Measurements from ENCODE around the gene LLGL2.

LLGL2 gene

DNA sequence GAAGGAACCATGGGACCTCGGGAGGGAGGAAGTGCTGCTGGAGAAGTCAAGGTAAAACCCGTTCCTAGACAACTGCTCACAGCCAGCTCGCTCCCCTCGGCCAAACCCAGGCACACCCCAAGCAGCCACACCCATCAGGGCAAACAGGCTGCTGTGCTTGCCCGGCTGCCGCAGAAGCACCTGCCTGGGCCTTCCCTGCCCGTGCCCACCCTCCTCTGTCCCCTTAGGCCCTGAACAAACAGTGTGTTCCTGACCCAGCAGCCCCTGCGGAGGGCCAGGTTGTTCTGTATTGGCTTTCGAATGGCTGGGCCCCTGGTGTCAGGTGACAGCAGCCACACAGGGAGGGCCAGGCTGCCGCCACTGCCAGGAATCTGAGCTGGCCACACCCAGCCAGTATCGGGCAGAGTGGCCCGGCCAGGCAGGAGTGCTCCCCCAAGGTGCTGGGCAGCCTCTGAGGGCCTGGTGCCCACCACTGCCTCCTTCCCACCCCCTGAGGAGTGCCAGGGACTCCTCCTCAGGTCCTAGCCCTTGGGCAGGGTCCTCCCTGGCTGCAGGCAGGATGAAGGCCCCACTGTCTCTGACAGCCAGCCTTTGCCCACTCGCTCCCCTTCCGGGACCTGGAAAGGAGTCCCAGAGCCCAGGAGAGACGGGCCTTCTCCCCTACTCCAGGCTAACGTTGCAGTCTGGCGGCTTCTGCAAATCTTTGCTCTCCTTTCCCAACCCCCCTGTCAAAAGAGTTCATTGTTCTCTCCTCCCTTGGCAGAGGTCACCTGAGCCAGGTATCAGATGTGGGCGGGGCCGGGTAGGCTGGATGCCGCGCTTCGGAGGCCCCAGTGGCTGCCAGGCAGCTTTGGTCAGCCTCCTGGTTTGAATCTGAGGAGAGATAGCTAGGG is 24.0 kb downstream of the LLGL2 start:
- no peak for DNase-seq (ENCODE audit: low read depth in 2 of 3, low spot score in 1 of 3)

DNA sequence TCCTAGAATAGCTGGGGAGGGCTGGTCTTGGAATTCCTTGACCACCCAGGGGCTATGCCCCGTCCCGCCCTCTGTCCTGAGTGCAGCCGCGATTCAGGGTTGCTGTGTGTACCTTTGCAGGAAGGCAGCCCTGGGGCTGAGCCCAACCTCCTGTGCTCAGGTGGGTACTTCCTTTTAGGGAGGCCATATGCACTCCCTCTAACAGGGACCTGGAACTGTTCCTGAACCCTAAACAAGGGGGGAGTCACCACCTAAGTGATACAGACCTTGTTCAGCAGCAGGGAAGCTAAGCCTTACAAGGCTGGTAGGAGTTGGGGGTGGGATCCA is 24.6 kb downstream of the LLGL2 start:
- no peak for DNase-seq (ENCODE audit: low read depth in 2 of 3, low spot score in 1 of 3)

DNA sequence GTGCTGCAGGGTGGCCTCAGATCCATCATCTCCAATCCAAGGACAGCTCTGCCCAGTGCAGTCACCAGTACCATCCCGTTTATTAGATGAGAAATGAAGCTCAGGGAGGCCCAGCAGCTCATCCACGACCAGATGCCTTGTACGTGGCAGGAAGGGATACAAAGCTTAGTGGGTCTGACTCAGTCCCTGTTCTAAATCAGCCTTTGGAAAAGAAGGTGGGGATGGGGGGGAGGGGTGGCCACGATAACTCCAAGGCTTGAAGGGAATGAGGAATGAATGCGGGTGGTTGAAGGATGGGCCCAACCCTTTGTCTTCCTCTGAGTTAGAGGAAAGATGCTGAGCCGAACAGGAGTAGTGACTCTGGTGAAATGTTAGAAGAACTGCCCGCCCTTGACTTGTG is 25.8 kb downstream of the LLGL2 start:
- DNase-seq (ENCODE audit: low read depth in 2 of 3, low spot score in 1 of 3), result no peak

DNA sequence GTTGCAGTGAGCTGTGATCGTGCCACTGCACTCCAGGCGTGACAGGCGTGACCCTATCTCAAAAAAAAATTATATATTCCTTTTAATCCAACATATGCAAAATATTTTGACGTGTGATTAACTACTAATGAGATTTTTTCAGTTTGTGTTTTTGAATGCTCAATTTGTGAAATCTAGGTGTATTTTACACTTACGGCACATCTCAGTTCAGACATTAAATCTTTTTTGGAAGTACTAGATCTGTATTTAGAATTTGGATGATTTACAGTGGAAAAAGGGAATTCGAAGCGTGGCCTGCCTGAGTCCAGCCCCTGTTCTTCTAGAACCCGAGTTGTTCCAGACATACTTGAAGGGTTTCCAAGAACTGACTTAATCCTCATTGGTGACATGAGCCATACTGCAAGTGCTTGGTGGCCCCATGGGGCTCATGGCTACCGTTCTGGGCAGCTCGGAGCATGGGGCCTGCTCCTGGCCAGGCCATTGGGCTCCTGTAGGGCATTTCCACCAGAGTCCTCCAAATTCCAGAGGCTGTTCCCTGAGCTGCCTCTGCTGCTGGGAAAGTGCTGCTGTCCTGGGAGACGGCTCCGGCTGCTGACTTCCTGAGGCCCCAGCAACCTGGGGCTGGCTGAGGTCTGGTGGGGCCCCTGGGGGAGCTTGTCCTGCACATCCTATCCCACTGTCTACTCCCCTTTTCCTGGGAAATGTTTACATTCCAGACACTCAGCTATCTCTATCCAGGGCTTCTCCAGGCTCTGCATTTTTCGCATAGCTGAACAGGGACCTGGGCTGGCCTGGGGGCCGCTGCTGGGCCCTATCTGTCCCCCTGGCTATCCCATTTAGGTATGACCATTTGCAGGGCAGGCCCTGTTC is 27.2 kb downstream of the LLGL2 start:
- no peak for DNase-seq (ENCODE audit: low read depth in 2 of 3, low spot score in 1 of 3)

DNA sequence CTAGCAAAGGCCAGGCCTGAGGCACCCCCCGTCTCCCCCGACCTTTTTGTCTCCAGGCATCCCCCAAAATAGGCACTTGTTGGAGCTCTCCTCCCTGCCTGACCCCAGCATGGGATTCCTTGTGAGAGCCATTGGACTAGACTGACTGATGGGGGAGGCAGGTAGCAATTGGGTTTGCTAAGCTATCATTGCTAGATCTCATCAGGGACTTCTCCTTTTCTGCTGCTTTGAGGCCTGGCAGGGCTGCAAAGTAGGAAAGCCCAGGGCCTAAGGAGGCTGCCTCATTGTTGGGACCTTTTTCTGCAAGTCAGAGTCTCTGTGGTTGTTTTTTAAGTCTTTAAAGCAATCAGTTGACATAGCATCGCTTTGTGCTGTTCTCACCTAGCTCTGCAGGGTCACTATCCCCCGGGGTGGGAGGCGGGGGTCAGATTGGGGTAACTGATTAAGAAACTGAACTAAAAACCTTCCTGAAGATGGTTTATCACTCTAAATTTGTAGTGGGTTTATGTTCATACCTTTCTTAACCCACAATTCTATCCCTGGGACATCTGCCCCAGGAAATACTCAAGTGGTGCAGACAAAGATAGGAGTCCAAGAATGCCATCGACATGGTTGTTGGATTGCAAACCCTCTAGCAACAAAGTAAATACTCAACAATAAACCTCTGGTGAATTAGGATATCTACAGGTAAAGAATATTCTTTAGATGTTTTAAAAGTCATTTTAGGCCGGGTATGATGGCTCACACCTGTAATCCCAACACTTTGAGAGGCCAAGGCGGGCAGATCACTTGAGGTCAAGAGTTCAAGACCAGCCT is 28.0 kb downstream of the LLGL2 start:
- DNase-seq (ENCODE audit: low read depth in 2 of 3, low spot score in 1 of 3), result no peak

DNA sequence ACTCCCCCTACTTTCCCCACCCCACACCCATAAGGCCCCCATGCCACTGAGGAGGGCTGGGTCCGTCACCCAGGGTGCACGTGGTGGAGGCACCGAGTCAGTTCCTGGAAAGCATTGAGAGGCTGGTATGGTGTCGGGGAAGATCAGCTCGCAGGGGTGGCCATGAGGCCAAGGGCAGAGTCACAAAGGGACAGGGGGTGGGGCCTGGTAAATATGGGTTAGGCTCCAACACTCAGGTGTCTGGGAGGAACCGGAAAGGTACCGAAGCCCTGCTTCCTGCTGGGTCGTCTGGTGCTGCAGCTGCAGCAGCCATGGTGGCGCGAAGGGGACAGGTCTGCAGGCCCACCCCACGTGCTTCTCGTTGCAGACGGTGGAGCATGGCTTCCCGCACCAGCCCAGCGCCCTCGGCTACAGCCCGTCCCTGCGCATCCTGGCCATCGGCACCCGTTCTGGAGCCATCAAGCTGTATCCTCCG is 30.2 kb downstream of the LLGL2 start:
- no peak for DNase-seq (ENCODE audit: low read depth in 2 of 3, low spot score in 1 of 3)

DNA sequence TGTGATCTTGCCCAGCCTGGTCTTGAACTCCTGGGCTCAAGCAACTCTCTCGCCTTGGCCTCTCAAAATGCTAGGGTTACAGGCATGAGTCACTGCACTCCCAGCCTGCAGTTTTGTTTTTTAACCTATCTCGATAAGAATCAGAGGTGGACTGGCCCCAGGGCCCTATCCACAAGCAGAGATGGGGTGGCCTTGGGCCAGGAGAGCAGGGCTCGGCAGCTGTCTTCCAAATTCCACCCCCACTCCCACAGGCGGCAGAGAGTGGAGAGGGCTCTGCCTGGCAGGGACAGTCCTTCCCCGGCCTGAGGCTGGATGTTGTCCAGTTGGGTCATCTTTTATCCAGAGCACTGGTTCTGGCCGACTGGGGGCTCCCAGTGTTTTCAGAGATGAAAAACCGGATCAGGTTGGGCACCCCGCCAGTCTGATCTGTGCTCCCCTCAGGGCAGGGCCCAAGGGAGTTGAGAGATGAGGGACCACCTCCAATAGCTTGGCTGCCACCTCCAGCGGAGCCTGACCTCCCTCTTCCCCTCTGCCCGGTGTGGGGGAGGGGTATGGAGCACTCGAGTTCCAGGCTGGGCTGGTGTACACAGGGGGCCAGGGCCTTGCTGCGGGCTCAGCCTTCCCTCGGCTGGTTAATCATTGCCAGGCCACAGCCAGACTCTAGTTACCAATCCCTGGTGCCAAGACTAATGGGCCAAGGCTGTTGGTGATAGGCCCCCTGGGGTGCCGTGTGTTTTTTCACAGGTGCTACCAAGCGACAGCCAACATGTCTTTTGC is 31.8 kb downstream of the LLGL2 start:
- no peak for DNase-seq (ENCODE audit: low read depth in 2 of 3, low spot score in 1 of 3)

DNA sequence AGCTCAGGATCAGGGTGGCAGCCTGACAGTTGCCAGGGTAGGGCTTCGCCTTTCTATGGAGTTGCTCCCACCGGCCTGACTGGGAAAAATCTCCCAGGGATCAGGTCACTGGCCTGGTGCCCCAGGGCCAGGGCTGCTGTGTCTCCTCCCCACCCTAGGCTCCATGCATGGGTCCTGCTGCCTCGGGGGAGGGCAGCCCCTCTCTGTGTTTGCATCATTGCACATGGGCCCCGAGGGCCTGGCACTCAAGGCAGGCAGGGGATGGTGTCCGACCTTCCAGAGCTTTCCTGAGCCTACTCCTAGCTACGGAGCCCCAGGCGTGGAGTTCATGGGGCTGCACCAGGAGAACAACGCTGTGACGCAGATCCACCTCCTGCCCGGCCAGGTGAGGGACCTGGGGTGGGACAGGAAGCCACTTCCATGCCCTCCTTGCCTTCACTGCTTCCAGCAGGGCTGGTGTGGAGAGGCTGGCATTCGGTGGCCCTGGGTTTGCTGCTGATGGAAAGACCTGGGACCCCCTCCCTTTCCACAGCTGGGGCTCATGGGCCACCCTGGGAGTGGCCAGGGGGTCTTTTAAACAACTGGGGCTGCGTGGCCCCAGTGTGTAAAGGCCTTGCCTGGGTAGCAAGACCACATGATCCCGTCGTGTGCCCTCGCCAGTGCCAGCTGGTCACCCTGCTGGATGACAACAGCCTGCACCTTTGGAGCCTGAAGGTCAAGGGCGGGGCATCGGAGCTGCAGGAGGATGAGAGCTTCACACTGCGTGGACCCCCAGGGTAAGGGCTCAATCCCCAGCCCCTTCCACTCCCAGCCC is 32.6 kb downstream of the LLGL2 start:
- DNase-seq (ENCODE audit: low read depth in 2 of 3, low spot score in 1 of 3), result no peak

DNA sequence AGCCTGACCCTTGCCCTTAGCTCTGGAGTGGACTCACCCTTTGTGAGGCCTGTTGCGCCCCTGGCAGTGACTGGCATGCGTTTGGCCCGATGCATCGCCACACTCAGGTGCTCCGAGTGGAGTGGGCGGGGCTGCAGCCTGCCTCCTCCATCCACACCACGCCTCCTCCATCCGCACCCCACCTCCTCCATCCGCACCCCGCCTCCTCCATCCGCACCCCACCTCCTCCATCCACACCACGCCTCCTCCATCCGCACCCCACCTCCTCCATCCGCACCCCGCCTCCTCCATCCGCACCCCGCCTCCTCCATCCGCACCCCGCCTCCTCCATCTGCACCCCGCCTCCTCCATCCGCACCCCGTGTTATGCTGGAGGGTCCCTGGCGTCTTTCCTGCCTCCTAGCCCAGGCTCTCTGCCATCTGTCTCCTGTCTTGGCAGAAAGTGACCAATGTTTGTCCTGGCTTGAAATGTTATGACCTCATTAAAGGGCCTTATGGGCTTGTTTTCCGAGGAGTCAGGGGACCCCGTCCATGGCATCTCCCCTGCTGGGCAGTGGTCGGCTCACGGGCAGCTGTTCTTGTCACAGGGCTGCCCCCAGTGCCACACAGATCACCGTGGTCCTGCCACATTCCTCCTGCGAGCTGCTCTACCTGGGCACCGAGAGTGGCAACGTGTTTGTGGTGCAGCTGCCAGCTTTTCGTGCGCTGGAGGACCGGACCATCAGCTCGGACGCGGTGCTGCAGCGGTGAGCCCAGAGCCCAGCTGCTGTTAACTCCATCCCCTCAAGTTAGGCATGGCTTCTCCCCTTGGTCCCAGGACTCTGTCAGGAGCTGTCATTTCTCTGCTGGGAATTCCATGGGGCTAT is 33.4 kb downstream of the LLGL2 start:
- DNase-seq (ENCODE audit: low read depth in 2 of 3, low spot score in 1 of 3), result no peak

DNA sequence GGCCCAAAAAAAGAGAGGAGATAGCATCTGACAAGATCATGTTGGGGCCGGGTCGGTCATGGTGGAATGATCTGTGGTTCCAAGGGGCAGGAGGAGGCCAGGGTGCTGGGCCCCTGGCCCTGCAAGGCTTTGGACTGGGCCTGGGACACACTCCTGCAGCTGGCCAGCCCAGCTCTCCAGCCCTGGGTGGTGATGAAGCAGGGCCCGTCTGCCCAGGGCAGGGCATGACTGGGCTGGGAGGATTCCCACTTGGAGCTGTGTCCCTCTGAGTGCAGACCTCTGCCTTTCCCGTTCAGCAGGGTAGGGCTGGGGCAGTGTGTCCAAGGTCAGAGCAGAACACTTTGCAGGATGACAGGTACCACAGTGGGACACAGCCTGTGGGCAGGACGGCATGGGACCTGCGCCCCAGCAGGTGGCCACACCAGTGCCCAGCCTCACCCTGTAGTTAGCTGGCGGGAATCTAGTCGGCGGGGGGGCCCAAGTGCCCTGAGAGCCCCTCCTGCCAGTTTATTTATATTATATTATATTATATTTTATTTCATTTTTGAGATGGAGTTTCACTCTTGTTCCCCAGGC is 34.5 kb downstream of the LLGL2 start:
- DNase-seq (ENCODE audit: low read depth in 2 of 3, low spot score in 1 of 3), result no peak

DNA sequence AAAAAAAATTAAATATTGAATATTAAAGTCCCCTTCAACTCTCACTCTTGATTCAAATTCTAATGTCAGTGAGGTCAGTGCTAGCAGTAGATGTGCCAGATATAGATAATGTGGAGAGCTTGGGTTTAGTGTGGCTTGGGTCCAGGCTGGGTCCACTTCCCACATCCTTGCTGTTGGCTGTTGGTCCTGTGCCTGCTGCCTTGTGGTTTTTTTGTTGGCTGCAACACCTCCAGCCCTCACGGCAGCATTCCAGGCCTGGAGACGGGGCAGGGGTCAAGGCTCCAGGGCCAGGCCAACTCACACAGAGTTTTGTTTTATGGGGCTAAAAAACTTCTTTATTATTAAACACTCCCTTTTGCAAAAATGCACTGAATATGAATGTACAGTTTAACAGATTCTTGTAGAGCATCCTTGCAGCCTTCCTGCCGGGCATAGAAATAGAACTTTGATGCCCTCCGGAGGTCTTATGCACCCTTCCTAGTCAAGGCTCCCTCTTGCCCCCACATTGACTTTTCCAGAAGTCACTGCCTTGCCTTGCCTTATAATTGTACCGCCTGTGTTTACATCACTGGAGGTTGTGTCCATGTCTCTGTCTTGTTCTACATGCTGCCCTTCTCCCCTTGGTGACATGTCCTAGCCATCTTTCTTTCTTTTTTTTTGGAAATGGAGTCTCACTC is 36.6 kb downstream of the LLGL2 start:
- no peak for DNase-seq (ENCODE audit: low read depth in 2 of 3, low spot score in 1 of 3)

DNA sequence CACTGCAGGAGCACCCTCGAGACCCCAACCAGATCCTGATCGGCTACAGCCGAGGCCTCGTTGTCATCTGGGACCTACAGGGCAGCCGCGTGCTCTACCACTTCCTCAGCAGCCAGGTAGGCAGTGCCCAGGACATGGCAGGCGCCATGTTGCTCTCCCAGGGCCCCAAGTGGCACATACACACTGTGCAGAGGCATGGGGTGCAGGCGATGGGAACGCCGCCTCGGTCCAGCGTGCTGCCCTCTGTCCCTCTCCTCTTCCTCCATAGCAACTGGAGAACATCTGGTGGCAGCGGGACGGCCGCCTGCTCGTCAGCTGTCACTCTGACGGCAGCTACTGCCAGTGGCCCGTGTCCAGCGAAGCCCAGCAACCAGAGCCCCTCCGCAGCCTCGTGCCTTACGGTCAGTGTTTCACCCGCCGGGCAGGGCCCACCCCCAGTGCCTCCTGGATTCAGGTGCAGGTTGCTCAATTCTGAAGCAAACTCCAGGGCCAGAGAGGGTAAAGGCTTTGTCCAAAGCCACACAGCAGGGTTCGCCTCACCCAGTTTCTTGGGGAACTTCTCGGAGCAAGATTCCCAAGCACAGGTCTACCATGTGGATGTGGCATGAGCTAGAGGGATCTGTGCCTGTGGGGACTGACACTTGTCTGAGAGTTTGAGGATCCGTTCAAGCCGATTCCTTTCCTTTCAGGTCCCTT is 37.7 kb downstream of the LLGL2 start:
- DNase-seq (ENCODE audit: low read depth in 2 of 3, low spot score in 1 of 3), result no peak

DNA sequence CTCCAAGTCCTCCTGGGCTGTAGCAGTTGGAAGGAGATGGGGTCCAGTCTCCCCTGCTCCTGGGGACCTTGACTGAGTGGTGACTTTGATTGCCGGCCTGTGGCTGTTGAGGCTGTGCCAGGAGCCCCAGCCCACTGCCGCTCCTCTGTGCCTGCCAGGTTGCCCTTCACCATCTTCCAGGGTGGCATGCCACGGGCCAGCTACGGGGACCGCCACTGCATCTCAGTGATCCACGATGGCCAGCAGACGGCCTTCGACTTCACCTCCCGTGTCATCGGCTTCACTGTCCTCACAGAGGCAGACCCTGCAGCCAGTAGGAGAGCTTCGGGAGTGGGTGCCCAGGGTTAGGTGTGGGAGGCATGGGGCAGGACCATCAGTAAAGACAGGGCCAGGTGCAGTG is 38.7 kb downstream of the LLGL2 start:
- no peak for DNase-seq (ENCODE audit: low read depth in 2 of 3, low spot score in 1 of 3)

DNA sequence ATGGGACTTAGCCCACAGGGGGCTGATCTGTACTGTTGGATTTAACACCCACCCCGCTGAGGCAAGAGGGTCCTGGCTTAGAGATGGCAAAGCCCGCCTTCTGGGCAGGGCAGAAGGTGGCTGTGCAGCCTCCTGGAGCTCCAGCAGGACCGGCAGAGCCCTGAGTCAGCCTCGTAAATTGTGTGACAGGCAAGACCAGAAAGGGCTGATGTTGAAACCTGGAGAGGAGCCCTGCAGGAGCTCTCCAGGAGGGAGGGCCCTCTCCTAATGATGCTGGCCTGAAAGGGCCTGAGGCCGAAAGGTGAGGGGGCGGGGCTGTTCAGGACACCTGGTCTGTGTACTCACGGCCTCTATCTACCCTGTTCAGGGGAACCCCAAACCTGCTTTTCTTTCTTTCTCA is 39.6 kb downstream of the LLGL2 start:
- DNase-seq (ENCODE audit: low read depth in 2 of 3, low spot score in 1 of 3), result no peak

DNA sequence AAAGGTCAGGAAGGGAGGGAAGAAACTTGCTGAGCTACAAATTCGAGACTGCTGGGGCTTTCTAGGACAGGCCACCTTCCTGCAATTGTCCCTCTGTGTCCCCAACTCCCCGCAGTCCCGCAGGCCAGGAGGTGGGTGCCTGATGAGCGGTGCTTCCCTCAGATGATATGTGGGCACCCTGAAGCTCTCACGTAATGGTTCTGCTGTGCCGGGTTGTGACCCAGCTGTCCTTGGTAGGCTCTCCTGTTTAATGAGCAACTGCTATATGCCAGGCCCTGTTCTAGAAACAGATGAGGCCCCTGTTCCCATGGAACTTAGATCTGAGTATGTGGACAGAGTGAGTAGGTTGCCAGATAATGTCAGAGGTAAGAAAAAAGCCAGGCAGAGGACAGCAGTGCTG is 40.1 kb downstream of the LLGL2 start:
- DNase-seq (ENCODE audit: low read depth in 2 of 3, low spot score in 1 of 3), result no peak

DNA sequence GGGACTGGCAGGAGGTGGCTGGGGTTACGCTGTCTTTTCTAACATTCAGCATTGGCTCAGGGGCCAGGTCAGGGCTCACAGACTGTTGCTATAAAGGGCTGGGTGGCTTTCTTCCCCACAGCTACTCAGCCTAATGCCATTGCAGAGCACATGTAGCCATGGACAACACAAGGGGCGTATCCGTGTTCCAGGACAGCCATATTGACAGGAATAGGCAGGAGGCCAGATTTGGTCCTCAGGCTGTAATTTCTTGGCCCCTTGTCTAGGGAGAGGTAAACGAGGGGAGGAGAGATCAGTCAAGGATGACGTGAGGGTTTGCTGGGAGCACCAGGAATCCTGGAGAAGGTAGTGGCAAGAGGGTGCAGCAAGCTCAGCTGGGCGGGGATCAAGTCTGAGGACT is 40.9 kb downstream of the LLGL2 start:
- no peak for DNase-seq (ENCODE audit: low read depth in 2 of 3, low spot score in 1 of 3)

DNA sequence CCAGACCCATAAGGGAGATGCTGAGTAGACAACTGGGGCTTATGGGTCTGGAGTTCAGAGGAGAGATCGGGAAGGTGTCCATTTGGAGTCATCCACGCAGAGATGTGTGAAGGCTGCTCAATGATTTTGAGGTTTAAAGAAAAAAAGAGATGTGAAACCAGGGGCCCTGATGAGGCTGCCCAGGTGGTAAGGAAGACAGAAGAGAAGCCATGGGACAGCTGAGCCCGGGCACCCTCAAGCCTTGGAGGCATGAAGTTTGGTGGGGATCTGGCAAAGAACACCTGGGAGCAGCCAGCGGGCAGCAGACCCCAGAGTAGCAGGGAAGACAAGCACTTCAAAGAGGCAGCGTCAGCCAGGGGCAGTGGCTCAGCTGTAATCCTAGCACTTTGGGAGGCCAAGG is 41.3 kb downstream of the LLGL2 start:
- no peak for DNase-seq (ENCODE audit: low read depth in 2 of 3, low spot score in 1 of 3)
